CD4-positive, alpha-beta T cell treated with Interleukin-1 beta for 1 hour (primary cell): ENCODE measurements around the gene KCNQ1.

Source experiments
- DNase-seq, 2 donors: peaks; one replicate each; pipeline ENCODE4 v3.0.0-alpha.2; 2020 to 2022

KCNQ1 gene

DNA sequence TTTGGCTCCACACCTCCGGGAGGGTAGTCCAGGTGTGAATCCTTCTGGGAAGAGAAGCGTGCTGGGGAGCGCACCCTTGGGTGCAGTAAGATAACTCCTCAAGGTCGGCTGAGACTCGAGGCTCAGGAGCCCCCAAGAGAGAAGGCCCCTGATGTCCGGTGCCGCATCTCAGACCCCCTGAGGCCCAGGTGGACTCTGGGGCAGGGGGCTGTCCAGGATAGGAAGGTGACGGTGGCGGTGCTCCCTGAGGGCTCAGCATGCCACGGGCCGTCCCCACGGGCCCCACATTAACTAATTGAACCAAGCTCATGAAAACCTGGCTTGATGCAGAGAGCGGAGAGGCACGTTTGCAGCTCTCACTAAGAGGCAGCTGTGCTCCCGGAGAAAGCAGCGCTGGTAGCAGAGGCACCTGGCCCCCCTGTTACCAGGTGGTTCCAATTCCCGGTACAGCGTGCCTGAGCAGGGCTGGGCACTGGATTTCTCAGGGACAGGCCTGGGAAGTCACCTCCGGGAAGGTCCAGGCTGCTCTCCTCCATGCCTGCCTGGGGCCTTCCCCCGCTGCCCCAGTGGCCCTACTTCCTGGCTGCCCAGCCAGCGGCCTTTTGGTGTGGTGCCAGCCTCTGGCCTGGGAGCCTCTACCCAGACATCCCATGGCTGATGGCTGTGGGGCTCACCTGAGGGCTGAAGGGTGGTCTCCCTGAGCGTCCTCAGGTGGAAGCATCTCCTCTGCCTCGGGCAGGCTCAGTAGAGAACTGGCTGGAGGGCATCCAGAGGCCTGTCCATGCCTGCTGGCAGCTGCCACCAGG, 1.1 kb downstream of the KCNQ1 start:
- DNase-seq = no peak

GRCh38 chr11:2446590-2447252, 1.9 kb downstream of the KCNQ1 start:
- DNase-seq = peak in 1 of 2 donors; percentile 37

DNA sequence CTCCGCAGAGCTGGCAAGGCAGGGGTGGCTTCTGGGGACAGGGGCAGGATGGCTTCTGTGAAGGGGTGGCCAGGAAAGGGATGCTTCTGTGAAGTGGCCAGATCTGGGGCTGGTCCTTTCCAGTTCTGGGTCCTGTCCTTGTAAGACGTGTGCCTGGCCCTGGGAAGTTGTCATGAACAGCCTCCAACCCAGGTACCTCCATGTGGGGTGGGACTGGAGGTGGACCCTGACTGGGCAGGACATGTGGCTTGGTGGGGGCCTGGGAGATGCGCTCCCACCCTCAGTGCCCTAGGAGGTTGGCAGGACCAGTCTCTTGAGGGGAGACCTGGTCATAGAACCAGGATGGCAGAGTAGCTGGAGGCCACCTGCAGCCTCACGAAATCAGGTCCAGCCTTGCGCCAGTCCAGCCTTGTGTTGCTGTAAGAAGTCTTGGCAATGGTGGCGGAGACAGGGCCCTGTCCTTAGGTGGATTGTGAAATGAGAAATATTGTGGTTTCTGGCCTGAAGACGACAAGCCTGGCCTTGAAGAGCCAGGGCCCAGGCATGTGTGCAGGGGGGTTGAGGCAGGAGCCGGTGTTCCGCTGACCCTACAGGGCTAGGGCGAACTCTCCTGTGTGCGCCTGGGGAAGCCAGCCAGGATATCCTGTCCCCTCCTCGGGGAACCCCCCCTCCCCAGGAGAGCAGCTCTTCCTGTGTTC, 2.6 kb downstream of the KCNQ1 start:
- DNase-seq = no peak

DNA sequence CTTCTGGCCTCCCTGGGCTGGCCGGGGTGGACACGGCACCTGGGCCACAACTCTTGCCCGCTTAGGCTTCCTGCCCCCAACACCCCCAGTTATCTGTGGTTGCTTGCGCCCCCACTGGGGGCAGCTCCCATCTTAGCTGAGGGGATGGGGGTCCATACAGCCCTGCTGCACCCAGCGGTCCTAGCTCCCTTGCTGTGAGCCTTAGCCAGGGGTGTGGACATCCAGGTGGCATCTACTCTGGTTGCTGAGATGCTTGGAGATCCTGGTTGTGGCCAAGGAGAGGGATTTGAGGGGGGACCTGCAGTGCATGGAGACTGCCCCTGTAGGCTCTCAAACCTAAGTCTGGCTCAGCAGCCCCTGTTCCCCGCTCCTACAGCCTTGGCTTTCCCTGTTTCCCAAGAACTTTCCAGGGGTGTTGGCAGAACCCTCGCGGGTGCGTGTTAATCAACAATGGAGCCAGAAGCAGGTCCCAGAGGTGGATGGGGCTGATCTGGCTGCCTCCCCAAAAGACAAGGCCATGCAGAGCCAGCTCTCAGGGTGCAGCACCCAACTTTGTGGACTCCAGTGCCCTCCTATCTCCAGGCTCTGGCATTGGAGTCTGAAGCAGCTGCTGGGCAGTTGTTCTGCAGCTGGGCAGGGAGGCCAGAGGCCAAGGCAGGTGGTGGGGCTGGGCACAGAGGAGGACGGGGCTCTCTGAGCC, 3.3 kb downstream of the KCNQ1 start:
- DNase-seq = no peak

DNA sequence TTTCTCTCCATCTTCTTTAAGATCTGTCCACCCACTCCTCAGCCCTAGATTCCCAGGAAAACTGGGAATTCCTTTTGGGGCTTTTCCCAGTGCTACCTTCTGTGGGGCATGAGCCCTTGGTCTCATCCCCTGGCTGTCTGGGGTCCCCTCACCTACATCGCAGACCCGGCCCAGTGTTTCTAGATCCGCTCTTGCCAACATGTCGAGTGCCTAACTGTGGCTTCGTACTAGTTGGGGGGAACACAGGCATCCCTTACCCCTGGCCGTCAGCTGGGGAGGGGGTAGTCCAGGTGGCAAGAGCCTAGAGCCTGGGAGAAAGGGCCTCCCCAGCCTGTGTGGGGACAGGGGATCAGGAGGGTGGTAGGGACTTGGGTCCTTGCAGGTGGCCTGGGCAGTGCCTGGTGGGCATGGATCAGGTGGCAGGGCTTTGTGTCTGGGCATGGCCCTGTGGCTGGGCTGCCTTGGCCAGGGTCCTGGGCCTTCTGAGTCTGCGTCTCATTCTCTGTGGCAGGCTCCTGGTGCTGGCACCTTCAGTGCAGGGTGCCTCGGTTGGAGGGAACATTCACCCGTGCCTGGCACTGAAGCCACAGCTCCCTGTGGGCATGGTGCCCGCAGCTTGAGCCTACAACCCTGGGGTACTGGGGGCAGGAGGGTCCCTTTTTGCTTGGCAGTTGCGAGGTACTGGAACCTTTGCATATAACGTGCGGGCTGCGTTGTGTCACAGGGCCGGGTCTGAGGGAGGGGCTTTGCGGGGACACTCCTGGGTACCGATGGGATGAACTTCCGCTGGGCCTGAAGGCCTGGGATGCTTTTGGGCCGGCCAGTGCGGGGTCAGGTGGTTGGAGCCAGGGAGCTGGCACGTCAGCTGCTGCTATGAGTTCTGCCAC, 4.1 kb downstream of the KCNQ1 start:
- DNase-seq = no peak

DNA sequence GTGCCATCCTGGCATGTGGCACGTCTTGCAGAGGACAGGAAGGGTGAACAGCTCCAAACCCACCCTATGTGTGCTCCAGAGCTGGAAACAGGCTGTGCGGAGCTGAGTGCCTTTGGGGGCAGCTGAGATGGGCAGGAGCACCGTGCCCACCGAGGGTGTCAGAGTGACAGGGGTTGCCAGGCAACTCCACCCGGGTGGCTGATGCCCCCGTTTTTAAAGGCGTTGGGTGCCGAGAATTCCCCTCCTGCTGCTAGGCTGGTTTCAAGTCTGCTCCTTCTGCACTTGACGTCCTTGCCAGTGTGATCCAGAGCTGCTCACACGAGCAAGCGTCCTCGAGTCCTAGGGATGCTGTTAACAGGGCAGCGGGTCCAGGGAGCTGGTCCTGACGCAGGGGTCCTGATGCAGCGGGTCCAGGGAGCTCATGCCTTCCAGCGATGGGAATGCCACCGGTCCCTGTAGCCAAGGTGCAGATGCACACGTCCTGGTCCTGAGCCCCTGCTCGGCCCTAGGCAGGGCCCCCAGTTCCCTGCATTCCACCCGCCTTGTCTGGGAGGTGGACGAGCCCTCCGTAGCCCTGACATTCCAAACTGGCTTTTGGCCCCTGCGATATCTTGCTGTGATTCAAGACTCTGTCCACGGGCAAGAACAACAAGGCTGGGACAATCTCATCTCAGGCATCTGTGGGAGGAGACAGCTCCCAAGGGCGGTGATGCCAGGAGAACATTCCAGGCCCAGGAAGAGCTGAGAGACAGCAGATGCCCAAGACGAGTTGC, 4.9 kb downstream of the KCNQ1 start:
- DNase-seq = no peak

DNA sequence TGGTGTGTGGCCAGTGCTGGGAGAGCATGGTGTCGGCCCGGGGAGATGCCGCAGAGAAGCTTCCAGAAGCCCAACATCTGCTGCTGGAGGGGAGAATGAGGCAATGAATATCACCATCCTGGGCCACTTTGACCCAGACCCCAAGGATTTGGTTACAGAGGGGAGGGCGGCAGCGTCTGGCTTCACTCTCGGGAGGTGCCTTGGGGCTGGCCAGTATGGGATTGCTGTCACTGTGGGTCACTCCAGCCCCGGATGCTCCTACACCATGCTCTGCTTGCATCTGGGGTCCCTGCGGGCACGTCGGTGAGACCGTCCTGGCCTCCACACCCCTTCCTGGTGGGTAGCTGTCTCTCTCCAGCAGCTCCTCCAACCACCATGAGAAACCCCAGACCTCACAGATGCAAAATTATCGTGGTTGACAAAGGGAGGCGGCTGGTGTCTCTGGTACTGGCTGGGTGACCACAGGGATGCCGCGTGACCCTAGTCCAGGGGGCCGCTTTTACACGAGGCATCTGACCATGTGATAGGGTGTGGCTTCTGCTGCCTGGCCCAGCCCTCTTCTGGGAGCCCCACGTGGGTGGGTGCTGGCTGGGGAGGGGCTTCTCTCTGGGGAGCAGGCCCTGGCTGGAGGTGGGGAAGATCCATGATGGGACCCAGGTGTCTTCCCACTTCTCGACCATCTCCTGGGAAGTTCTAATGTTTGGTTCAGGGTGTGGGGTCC, 5.7 kb downstream of the KCNQ1 start:
- DNase-seq = no peak

DNA sequence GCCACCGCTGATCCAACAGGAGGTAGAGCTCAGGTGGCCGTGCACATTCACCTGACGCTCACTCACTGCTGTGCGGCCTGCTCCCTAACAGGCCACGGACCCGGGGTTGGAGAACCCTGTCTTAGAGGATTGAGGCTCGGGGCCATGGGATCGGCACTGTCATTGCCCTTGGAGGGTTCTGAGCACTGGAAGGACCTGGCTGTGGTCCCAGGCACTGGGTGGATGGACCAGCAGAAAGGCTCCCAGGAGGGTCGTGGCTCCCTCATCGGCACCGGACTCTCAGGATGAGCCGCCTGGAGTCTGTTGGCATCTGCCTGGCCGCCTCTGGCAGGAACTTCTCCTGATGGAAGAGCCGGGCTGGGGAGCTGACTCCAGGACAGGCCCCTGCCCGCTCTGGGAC, 6.5 kb downstream of the KCNQ1 start:
- no peak for DNase-seq

GRCh38 chr11:2451916-2452315, 7.1 kb downstream of the KCNQ1 start:
- DNase-seq = no peak

GRCh38 chr11:2452321-2453012, 7.7 kb downstream of the KCNQ1 start:
- DNase-seq = no peak

DNA sequence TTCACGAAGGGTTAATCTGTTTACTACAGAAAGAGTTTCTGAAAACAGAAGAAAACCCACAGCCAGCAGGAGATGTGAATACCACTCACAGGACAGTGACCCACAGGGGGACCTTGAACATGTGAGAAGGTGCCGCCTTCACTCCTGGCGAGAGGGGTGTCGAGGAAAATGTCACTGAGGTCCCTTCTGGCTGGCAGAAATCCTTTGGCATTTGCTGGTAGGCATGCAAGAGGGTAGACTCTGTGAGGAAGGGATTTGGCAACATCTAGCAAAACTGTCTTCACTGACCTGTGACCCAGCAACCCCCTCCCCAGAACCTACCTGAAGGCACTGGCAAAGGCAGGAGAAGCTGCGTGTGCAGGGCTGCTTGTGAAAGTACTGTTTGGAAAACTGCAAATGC, 8.6 kb downstream of the KCNQ1 start:
- no peak for DNase-seq

DNA sequence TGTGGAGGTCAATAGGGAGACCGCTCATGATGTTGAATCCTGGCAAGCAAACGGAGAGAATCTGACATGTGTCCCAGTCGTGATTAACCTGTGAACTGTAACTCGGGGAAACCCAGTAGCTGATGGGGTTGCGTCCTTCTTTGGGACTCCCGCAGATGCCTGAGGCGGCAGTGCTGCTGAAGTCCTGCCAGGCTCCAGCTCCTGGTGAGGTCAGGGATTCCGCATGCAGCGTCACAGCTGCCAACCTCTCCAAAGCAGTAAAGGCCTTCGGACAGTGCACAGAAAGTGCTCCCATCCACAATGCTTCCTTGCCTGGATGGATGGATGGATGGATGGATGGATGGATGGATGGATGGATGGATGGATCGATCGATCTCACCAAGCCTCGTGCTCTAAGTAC, 13.5 kb downstream of the KCNQ1 start:
- DNase-seq = no peak

- no peak for DNase-seq
These were observed 14.4 kb downstream of the KCNQ1 start for GRCh38 chr11:2459016-2459725.

- no peak for DNase-seq
These were observed 15.2 kb downstream of the KCNQ1 start for GRCh38 chr11:2459796-2460531.

DNA sequence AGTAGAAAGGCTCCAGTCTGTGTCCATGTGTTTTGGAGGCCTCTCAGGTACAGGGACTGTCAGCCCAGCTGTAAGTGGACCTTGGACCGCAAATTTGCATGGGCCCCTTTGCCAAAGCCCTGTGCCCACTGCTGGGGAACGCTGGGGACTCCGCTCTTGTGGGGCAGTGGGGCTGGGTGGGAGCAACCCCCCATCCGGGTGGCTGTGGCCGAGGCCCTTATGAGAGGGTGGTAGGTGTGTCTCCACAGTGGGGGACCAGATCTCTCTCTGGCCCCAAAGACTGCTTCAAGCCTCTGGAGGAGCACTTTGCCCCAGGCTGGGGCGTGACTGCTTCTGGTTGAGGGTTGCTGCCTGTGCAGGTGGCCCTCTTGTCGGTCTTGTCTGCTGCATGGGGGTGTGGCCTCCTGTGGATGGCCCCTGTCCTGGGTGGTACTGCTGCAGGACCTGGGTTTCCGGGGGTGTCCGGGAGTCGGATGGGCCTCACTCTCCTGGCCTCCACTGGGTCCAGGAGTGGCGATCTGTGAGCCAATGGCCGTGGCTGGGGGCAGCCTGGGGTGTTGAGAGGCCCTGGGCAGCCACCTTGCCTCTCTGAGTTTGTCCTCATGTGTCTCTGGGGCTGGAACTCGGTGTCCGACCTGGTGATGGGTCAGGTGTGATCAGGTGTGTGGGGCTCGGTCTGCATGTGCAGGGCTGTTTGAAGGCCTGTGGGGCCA, 15.9 kb downstream of the KCNQ1 start:
- no peak for DNase-seq

- DNase-seq = no peak
These were observed 16.6 kb downstream of the KCNQ1 start for GRCh38 chr11:2461253-2461955.

- no peak for DNase-seq
These were observed 17.2 kb downstream of the KCNQ1 start for GRCh38 chr11:2461956-2462542.
